HCT116 (cell line): ENCODE measurements around the gene ANKS1A. TPM values are rescaled to one million over a fixed set of nuclear protein-coding genes. Genes with fewer than 3 reads are reported as not detected.

Experiments
- ATAC-seq: fragments of 200-7000 bp; cut with Tn5 transposase; 2 replicates; pipeline ENCODE4 v1.9.1; 2020; ENCODE audit warnings: mild to moderate bottlenecking, moderate library complexity
- BruUV-seq: library from RNA; stranded (reverse); fragments of 400-500 nt; replicated peaks from 2 replicates; lab custom pipeline; 2021; lab: Mats Ljungman, UMichigan
- CTCF ChIA-PET: fragments of 300-600 bp; sonication (Branson Sonifier 250); formaldehyde crosslinking; loops from one replicate; lab custom pipeline; 2021; ENCODE audit warnings: antibody characterized with exemption; lab: Charles Lee
- POLR2A ChIA-PET: fragments of 300-600, 350-600 bp; sonication (Branson Sonifier 250); formaldehyde crosslinking; loops from one replicate; lab custom pipeline; 2021; ENCODE audit warnings: antibody characterized with exemption; lab: Charles Lee
- RAD21 ChIA-PET, 2 experiments: fragments of 300-600 bp; sonication (Branson Sonifier 250); formaldehyde crosslinking; loops; one replicate each; lab custom pipeline; 2023; ENCODE audit warnings: low total read pairs in 2 of 2; ENCODE audit not compliant: uncharacterized antibody in 2 of 2, unreplicated experiment in 2 of 2, low non-redundant PET in 1 of 2; lab: Charles Lee
- DNase-seq: peaks from one replicate; pipeline ENCODE4 v3.0.0-alpha.2; 2010; ENCODE audit warnings: low read depth, low spot score
- H2AFZ ChIP-seq: fragments of 200-600 bp; shearing (Covaris generic), sonication (generic); 2 replicates; pipeline ENCODE4 v1.6.1; 2017; ENCODE audit warnings: low read depth, mixed run types, mixed read lengths, antibody characterized with exemption, low read length; ENCODE audit not compliant: poor library complexity, severe bottlenecking
- H3K27ac ChIP-seq: 2 replicates; pipeline ENCODE4 v1.5.1; 2012; ENCODE audit warnings: low read depth, low read length
- H3K27me3 ChIP-seq: fragments of 200-600 bp; sonication (generic); 2 replicates; pipeline ENCODE4 v1.6.1; 2016; ENCODE audit warnings: mixed run types, low read length, mixed read lengths; ENCODE audit not compliant: insufficient read depth
- H3K36me3 ChIP-seq, 2 experiments: fragments of 200-500 bp in 1 of 2; fragments of 200-600 bp in 1 of 2; sonication (Bioruptor generic) in 1 of 2; sonication (generic) in 1 of 2; 2 replicates each; pipeline versions ENCODE4 v1.5.1 to v1.6.1; 2014 to 2016; ENCODE audit warnings: low read length in 2 of 2, inconsistent platforms in 1 of 2, mixed read lengths in 1 of 2, mixed run types in 1 of 2; ENCODE audit not compliant: insufficient read depth in 2 of 2, control insufficient read depth in 1 of 2
- H3K4me1 ChIP-seq, 2 experiments: fragments of 200-600 bp in 1 of 2; sonication (generic) in 1 of 2; 2 replicates each; pipeline versions ENCODE4 v1.5.1 to v1.6.1; 2012 to 2017; ENCODE audit warnings: low read length in 2 of 2, inconsistent platforms in 1 of 2, mild to moderate bottlenecking in 1 of 2, mixed read lengths in 1 of 2, mixed run types in 1 of 2, moderate library complexity in 1 of 2; ENCODE audit not compliant: insufficient read depth in 2 of 2, control insufficient read depth in 1 of 2
- H3K4me2 ChIP-seq: fragments of 200-600 bp; sonication (generic); 2 replicates; pipeline ENCODE4 v1.6.1; 2017; ENCODE audit warnings: mixed run types, low read length, mixed read lengths
- H3K4me3 ChIP-seq, 2 experiments: fragments of 200-600 bp in 1 of 2; sonication (generic) in 1 of 2; replicated peaks in 1 of 2; 2 replicates each; pipeline ENCODE4 v1.5.1; 2011 to 2016; ENCODE audit warnings: low read length in 2 of 2, control low read depth in 1 of 2, low read depth in 1 of 2, mild to moderate bottlenecking in 1 of 2, mixed read lengths in 1 of 2, mixed run types in 1 of 2
- H3K79me2 ChIP-seq: fragments of 200-600 bp; sonication (generic); 2 replicates; pipeline ENCODE4 v1.6.1; 2017; ENCODE audit warnings: mild to moderate bottlenecking, mixed run types, low read length, moderate library complexity, mixed read lengths; ENCODE audit not compliant: insufficient read depth
- H3K9ac ChIP-seq: fragments of 200-600 bp; sonication (generic); 2 replicates; pipeline ENCODE4 v1.6.1; 2016; ENCODE audit warnings: low read length, mixed read lengths
- H3K9me2 ChIP-seq: fragments of 200-600 bp; sonication (generic), shearing (Covaris generic); 2 replicates; pipeline ENCODE4 v1.6.1; 2017; ENCODE audit warnings: mixed run types, mild to moderate bottlenecking, moderate library complexity; ENCODE audit not compliant: insufficient read depth
- H3K9me3 ChIP-seq, 2 experiments: fragments of 200-500 bp in 1 of 2; fragments of 200-600 bp in 1 of 2; sonication (Bioruptor generic) in 1 of 2; sonication (generic) in 1 of 2; 2 replicates each; pipeline ENCODE4 v1.6.1; 2014 to 2017; ENCODE audit warnings: low read length in 2 of 2, mixed read lengths in 2 of 2, inconsistent platforms in 1 of 2, low read depth in 1 of 2, mild to moderate bottlenecking in 1 of 2, mixed run types in 1 of 2, moderate library complexity in 1 of 2; ENCODE audit not compliant: control insufficient read depth in 1 of 2, insufficient read depth in 1 of 2
- H4K20me1 ChIP-seq: fragments of 200-600 bp; sonication (generic), shearing (Covaris generic); 2 replicates; pipeline ENCODE4 v1.6.1; 2017; ENCODE audit warnings: mixed run types, mild to moderate bottlenecking, moderate library complexity; ENCODE audit not compliant: insufficient read depth
- CBX3 ChIP-seq: IDR thresholded peaks from 2 replicates; pipeline ENCODE4 v1.6.1; 2012; ENCODE audit warnings: low read depth
- EGR1 ChIP-seq: IDR thresholded peaks from 2 replicates; pipeline ENCODE4 v1.6.1; 2012; ENCODE audit warnings: low read depth
- EZH2phosphoT487 ChIP-seq: fragments of 200-600 bp; IDR thresholded peaks from 2 replicates; pipeline ENCODE4 v1.6.1; 2018; ENCODE audit warnings: antibody characterized with exemption, borderline replicate concordance
- JUND ChIP-seq: IDR thresholded peaks from 2 replicates; pipeline ENCODE4 v1.6.1; 2012
- MAX ChIP-seq: IDR thresholded peaks from 2 replicates; pipeline ENCODE4 v1.6.1; 2012
- POLR2AphosphoS5 ChIP-seq: IDR thresholded peaks from 2 replicates; pipeline ENCODE4 v1.6.1; 2011; ENCODE audit warnings: mild to moderate bottlenecking, low read depth, low read length, moderate library complexity
- RAD21 ChIP-seq: IDR thresholded peaks from 2 replicates; pipeline ENCODE4 v1.6.1; 2012; ENCODE audit warnings: low read depth, mild to moderate bottlenecking
- SRF ChIP-seq: IDR thresholded peaks from 2 replicates; pipeline ENCODE4 v1.6.1; 2012; ENCODE audit warnings: low read depth
- TCF7L2 ChIP-seq: IDR thresholded peaks from 2 replicates; pipeline ENCODE4 v1.7.0; 2011; ENCODE audit warnings: borderline replicate concordance, inconsistent platforms; ENCODE audit not compliant: insufficient read depth, insufficient read length; ENCODE audit errors: extremely low read depth
- YY1 ChIP-seq: IDR thresholded peaks from 2 replicates; pipeline ENCODE4 v1.6.1; 2011; ENCODE audit warnings: low read length, low read depth, moderate library complexity, mild to moderate bottlenecking; ENCODE audit not compliant: insufficient replicate concordance; ENCODE audit errors: extremely low read depth
- ZFX ChIP-seq: fragments of 450-650 bp; IDR thresholded peaks from 2 replicates; pipeline ENCODE4 v1.6.1; 2017
- ZNF274 ChIP-seq: fragments of 200-500 bp; sonication (Bioruptor generic); IDR thresholded peaks from 2 replicates; pipeline ENCODE4 v1.6.1; 2014; ENCODE audit warnings: mild to moderate bottlenecking, low read depth, low read length, inconsistent platforms
- intact Hi-C: fragments of 100-400 bp; cut with micrococcal nuclease; formaldehyde crosslinking; loops from 2 replicates; pipeline ENCODE4 v1.10.0; 2022
- total RNA-seq: library from RNA; stranded (reverse); gene quantifications from one replicate; pipeline ENCODE4 v1.2.1, GENCODE V29; 2021; ENCODE audit not compliant: unreplicated experiment

The ANKS1A gene
- total RNA-seq, 1 experiment from 2014 or later, result 20.6 TPM

GRCh38 chr6:35062676-35063574 lies 173.9 kb downstream of the ANKS1A start:
- no peaks in the 10 kb centered on the region for H3K27me3 ChIP-seq
- H3K4me2 ChIP-seq, result no peak overlapping the region
- no peak overlapping the region for H3K4me3 ChIP-seq
- no peak overlapping the region for H2AFZ ChIP-seq
- H3K9me3 ChIP-seq, result no peaks in the 10 kb centered on the region
- intact Hi-C loops, result no loop called here
- H3K9me2 ChIP-seq, result no peaks in the 10 kb centered on the region
- no peak for ATAC-seq
- H3K79me2 ChIP-seq, result no peaks in the 10 kb centered on the region
- ChIA-PET RAD21 (no interaction called here), CTCF (no interaction called here), POLR2A (no interaction called here)
- no TSS peak for BruUV-seq
- H4K20me1 ChIP-seq, result no peaks in the 10 kb centered on the region
- TF ChIP-seq ZFX, result no peak
- no peak for TF ChIP-seq CBX3
- TF ChIP-seq YY1, result no peak
- no peak for TF ChIP-seq TCF7L2
- H3K36me3 ChIP-seq, result peaks cover 8% of the 10 kb centered on the region in 2 experiments; a peak in 3 of 4 replicates
- H3K4me1 ChIP-seq, result no peaks in the 10 kb centered on the region
- no peak overlapping the region for H3K9ac ChIP-seq
- DNase-seq, result no peak
- H3K27ac ChIP-seq, result no peak overlapping the region

DNA sequence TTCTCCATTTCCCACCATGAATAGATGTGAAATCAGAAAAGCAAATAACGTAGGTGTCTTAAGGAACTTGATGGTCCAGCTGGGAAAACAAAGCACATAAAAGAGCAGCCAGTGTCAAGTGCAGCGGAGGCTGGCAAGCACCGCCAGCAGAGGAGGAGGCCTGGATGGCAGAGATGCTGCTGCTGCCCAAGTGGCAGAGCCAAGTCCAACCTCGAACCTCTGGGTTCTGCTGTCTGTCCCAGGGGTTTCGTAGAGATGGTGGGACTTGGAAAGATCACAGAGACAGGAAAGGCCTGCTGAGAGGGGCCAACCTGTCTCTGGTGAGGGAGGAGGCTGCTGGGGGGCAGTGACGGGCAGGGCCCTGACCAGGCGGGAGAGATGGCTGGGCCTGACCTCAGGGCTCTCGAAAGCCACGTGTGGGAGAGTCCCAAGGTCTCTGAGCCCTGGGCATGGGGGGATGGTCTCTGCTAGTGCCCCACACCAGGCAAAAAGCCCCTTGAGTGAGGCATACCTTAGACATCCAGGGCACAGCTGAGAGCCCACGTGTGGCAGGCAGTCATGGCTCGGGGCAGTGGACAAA lies 174.7 kb downstream of the ANKS1A start:
- BruUV-seq, result no TSS peak

More for the DNA sequence above, 174.7 kb downstream of the ANKS1A start:
- CTCF ChIA-PET, result no interaction called here
- Histone ChIP-seq H3K27ac (no peak overlapping the region), H3K9me3 (no peaks in the 10 kb centered on the region), H3K36me3 (peaks cover 8% of the 10 kb centered on the region in 2 experiments; a peak in 3 of 4 replicates), H2AFZ (no peak overlapping the region), H3K9ac (no peak overlapping the region), H3K9me2 (no peaks in the 10 kb centered on the region), H3K79me2 (no peaks in the 10 kb centered on the region), H4K20me1 (no peaks in the 10 kb centered on the region), H3K4me3 (no peak overlapping the region), H3K4me1 (no peaks in the 10 kb centered on the region), H3K4me2 (no peak overlapping the region), H3K27me3 (no peaks in the 10 kb centered on the region)
- ATAC-seq (no peak), DNase-seq (no peak)
- RAD21 ChIA-PET, result no interaction called here
- POLR2A ChIA-PET, result no interaction called here
- TF ChIP-seq JUND, result no peak
- TF ChIP-seq YY1, result no peak
- no peak for TF ChIP-seq CBX3
- no peak for TF ChIP-seq EGR1
- no peak for TF ChIP-seq MAX
- TF ChIP-seq SRF, result no peak
- no peak for TF ChIP-seq EZH2phosphoT487
- no peak for TF ChIP-seq POLR2AphosphoS5
- TF ChIP-seq ZNF274, result no peak
- TF ChIP-seq RAD21, result no peak
- intact Hi-C loops, result no loop called here
